ENCODE results near the gene MAN1C1.

DNA sequence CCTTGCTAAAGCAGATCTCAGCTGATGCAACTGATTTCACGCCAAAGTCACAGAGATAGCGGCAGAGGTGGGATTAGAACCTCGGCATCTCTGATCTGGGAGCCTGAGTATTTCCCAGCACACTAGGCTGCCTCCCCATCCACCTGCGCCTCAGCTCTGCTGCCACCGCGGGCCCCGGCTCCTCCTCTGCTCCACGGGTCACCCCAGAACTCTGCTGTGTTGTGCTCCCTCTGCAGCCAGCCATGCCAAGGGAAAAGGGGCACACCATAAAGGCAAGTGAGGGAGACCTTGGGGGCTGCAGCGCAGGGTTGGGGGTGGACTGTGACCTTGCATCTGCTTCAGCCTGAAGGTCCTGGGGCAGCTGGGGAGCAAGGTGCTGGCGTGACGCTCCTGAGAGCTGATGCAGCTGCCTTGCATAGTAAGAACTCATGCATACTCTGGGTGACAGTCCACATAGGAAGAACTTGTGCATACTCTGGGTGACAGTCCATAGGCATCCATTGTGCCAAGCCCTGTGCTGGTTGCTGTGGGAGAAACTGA is 68.7 kb downstream of the MAN1C1 start:
- TF ChIP-seq, protein P1, sequence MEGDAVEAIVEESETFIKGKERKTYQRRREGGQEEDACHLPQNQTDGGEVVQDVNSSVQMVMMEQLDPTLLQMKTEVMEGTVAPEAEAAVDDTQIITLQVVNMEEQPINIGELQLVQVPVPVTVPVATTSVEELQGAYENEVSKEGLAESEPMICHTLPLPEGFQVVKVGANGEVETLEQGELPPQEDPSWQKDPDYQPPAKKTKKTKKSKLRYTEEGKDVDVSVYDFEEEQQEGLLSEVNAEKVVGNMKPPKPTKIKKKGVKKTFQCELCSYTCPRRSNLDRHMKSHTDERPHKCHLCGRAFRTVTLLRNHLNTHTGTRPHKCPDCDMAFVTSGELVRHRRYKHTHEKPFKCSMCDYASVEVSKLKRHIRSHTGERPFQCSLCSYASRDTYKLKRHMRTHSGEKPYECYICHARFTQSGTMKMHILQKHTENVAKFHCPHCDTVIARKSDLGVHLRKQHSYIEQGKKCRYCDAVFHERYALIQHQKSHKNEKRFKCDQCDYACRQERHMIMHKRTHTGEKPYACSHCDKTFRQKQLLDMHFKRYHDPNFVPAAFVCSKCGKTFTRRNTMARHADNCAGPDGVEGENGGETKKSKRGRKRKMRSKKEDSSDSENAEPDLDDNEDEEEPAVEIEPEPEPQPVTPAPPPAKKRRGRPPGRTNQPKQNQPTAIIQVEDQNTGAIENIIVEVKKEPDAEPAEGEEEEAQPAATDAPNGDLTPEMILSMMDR (IDR thresholded peaks at IDR 0.05), result no peak
- TF ChIP-seq POLR2AphosphoS5 (IDR thresholded peaks at IDR 0.05), result no peak
